ENCODE data around the gene LRRIQ4.

LRRIQ4 gene

DNA sequence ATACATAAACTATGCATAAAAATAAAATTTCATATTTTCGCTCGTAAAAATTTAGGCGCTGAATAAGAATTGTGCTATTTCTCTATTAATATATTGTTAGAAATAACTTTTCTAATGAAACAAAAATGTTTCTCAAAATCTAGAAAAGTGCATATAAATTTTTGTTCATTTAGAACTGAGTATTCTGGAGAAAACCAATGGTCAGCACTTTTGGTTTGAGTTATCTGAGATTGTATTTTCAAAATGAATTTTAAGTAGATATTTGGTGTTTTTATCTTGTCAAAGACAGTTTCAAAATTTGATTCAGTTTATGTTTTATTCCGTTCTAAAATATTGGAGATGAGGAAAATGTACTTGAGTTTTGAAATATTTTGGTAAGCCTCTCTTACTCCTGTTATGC, 25.6 kb upstream of the LRRIQ4 start:
- Mint-ChIP-seq H3K9me3 (no peaks in the 10 kb centered on the region), H3K4me1 (peaks cover 2% of the 10 kb centered on the region), H3K27me3 (no peaks in the 10 kb centered on the region), H3K4me3 (no peak overlapping the region), H3K27ac (no peak overlapping the region), H3K36me3 (peaks cover 24% of the 10 kb centered on the region)
- ATAC-seq (ENCODE audit: low read depth) (no peak), DNase-seq (ENCODE audit: low spot score in 2 of 2) (no peak)

DNA sequence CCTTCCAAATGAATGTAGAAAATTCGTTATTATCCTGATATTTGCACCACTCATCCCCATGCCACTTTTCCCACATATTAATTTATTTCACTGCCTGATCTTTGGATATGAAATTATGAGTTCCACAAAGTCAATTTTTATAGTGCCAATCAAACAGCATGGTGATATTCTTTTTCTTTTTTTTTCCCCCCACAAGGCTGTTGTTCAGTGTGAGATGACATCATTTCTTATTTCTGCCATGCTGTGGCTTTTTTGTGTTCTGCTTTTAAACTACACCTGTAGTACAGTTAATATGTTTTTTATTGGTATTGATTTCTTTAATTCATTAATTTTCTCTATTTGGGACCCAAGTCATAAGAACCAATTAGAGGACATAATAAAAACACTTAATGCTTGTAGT, 24.9 kb upstream of the LRRIQ4 start:
- Mint-ChIP-seq H3K4me3 (no peak overlapping the region), H3K27me3 (no peaks in the 10 kb centered on the region), H3K9me3 (no peaks in the 10 kb centered on the region), H3K36me3 (peaks cover 23% of the 10 kb centered on the region), H3K4me1 (no peaks in the 10 kb centered on the region), H3K27ac (no peak overlapping the region)
- DNase-seq (ENCODE audit: low spot score in 2 of 2) (no peak), ATAC-seq (ENCODE audit: low read depth) (no peak)

GRCh38 chr3:169790219-169790618, 22.5 kb upstream of the LRRIQ4 start:
- H3K36me3 Mint-ChIP-seq: peaks cover 25% of the 10 kb centered on the region

GRCh38 chr3:169790687-169791429, 21.8 kb upstream of the LRRIQ4 start:
- H3K4me3 Mint-ChIP-seq: no peak overlapping the region
- H3K27ac Mint-ChIP-seq: no peak overlapping the region
- no peaks in the 10 kb centered on the region for H3K9me3 Mint-ChIP-seq
- no peak for ATAC-seq (ENCODE audit: low read depth)
- DNase-seq (ENCODE audit: low spot score in 2 of 2): no peak
- H3K36me3 Mint-ChIP-seq: peaks cover 20% of the 10 kb centered on the region
- H3K4me1 Mint-ChIP-seq: no peaks in the 10 kb centered on the region
- H3K27me3 Mint-ChIP-seq: no peaks in the 10 kb centered on the region

More at GRCh38 chr3:169790219-169790618, 22.5 kb upstream of the LRRIQ4 start:
- Mint-ChIP-seq H3K4me3 (no peak overlapping the region), H3K4me1 (no peaks in the 10 kb centered on the region), H3K27me3 (no peaks in the 10 kb centered on the region), H3K9me3 (no peaks in the 10 kb centered on the region), H3K27ac (no peak overlapping the region)
- no peak for ATAC-seq (ENCODE audit: low read depth)
- DNase-seq (ENCODE audit: low spot score in 2 of 2): no peak

DNA sequence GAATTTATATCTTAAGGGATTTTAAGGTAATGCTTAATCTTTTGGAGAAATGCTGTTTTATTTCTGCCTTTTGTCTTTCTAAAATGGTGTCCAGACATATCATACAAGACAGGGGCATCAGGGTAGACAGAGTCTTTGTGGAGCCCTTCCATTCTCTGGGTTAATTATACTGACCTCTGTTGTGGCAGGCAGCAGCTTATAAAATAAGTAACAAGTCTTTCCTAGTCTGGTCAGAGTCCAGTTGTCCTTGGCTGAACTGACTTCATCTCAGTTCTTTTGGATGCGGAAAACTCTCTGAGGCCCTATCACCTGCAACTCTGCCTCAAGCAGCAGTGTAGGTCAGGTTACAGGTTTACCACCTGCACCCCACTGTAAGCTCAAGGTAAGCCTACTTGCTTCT, 20.3 kb upstream of the LRRIQ4 start:
- Mint-ChIP-seq H3K36me3 (peaks cover 11% of the 10 kb centered on the region), H3K9me3 (no peaks in the 10 kb centered on the region), H3K27me3 (no peaks in the 10 kb centered on the region), H3K4me1 (no peaks in the 10 kb centered on the region), H3K27ac (peak overlapping the region; percentile 50), H3K4me3 (no peak overlapping the region)
- no peak for ATAC-seq (ENCODE audit: low read depth)
- DNase-seq (ENCODE audit: low spot score in 2 of 2): no peak

DNA sequence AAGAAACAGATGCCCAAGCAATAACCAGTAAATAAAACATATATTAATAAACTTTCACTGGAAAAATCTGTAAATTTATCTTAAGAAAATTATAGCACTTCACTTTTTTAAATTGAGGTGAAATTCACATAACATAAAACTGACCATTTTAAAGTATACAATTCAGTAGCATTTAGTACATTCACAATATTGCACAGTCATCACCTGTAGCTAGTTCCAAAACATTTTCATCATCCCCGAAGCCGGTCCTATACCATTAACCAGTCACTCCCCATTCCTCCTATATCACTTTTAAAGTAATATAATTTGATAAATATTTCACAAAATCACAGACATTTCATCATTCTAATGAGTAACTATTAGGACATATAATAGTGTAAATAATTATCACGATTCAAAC, 8.0 kb upstream of the LRRIQ4 start:
- Mint-ChIP-seq H3K4me3 (no peak overlapping the region), H3K27me3 (no peaks in the 10 kb centered on the region), H3K4me1 (peaks cover 3% of the 10 kb centered on the region), H3K9me3 (no peaks in the 10 kb centered on the region), H3K27ac (no peak overlapping the region), H3K36me3 (peaks cover 2% of the 10 kb centered on the region)
- DNase-seq (ENCODE audit: low spot score in 2 of 2) (no peak), ATAC-seq (ENCODE audit: low read depth) (no peak)

GRCh38 chr3:169809230-169809795, 3.4 kb upstream of the LRRIQ4 start:
- Mint-ChIP-seq H3K27me3 (no peaks in the 10 kb centered on the region), H3K4me1 (peaks cover 24% of the 10 kb centered on the region), H3K27ac (peak overlapping the region; percentile 53), H3K9me3 (no peaks in the 10 kb centered on the region), H3K36me3 (peaks cover 2% of the 10 kb centered on the region), H3K4me3 (no peak overlapping the region)
- ATAC-seq (ENCODE audit: low read depth): no peak
- DNase-seq (ENCODE audit: low spot score in 2 of 2): no peak

DNA sequence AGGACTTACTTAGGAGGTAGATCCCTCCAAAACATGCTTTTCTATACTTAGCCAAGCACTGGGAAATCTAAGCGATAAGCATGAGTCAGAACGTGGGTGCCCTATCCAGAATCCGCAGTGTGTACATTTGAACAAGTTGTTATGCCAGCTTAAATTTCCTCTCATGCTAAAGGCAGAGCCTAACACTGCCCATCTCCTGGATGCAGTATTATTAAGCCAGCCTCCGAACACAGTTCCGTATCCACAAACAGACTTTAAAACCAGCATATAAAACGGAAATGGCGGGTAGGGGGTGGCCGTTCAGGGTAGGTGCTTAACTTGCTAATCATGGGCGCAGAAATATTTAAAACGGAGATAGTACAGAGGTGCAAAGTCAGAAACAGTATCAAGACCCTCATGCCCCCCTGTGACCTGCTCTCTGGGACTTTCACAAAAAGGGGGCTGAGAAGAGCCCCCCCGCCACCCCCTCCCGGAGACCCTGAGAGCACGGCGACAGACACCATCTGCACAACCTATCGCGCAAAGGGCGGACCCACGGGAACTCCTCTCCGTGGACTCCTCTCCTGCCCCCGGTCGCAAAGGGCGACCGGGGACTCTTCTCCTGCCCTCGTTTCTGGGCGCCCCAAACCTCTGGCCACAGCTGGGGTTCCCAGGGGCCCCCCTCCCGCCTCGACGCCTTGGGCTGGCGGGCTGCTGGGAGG, 889 bp upstream of the LRRIQ4 start:
- Mint-ChIP-seq H3K9me3 (peaks cover 5% of the 10 kb centered on the region), H3K4me3 (peak overlapping the region; percentile 87), H3K36me3 (peaks cover 8% of the 10 kb centered on the region), H3K4me1 (peaks cover 25% of the 10 kb centered on the region), H3K27me3 (no peaks in the 10 kb centered on the region), H3K27ac (peak overlapping the region; percentile 83)
- DNase-seq (ENCODE audit: low spot score in 2 of 2): no peak
- peak; percentile 2 for ATAC-seq (ENCODE audit: low read depth)

DNA sequence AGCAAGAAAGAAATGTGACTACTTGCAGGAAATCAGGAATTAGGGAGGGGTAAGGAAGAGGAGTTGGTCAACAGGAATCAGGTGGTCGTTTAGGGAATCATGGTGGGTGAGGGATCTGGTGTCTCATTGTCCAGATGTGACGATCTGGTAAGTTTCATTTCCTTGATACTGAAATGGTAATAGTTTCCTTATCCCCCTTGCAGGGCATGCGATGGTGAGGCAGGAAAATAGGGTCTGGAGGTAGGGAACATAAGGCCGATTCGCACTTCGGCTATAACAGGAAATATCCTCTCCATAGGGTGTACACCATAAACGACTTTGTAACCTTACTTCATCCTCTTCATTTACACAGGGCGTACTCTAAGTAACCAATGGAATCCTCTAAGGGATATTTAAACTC, 608 bp downstream of the LRRIQ4 start:
- peaks cover 6% of the 10 kb centered on the region for H3K36me3 Mint-ChIP-seq
- DNase-seq (ENCODE audit: low spot score in 2 of 2) (no peak), ATAC-seq (ENCODE audit: low read depth) (no peak)
- H3K9me3 Mint-ChIP-seq: peaks cover 5% of the 10 kb centered on the region
- no peaks in the 10 kb centered on the region for H3K27me3 Mint-ChIP-seq
- H3K27ac Mint-ChIP-seq: peak overlapping the region; percentile 83
- peak overlapping the region; percentile 87 for H3K4me3 Mint-ChIP-seq
- peaks cover 25% of the 10 kb centered on the region for H3K4me1 Mint-ChIP-seq

DNA sequence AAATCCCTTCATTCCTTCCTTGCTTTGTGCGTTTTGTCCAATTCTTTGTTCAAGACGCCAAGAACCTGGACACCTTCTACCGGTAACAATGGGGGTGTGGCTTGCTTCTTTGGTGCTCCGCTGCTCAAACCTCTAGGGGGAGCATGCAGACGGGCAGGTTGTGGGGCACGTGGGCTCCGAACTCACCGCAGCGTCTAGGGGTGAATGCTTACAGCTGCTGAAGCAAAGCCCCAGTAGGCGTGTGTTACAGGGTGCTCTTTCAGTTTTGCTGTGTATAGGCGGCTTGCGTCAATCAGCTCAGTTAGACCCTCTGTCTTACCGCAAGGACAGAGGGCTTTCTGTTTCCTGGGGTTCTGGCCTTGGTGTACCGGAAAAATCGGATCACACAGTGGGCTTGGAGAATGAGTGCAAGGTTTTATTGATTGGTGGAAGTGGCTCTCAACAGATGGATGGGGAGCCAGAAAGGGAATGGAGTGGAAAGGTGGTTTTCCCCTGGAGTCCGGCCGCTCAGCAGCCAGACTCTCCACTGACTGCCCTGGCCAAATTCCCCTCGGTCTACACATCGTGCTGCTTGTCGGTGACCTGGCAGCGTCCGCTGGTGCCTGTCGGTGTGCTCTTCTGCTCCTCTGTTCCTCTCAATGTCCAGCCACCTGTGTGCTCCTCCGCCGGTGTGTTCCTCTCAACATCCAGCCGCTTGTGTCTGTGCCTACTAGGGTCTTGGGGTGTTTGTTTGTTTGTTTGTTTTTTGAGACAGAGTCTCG, 1.3 kb downstream of the LRRIQ4 start:
- Mint-ChIP-seq H3K9me3 (peaks cover 5% of the 10 kb centered on the region), H3K4me1 (peaks cover 25% of the 10 kb centered on the region), H3K27ac (peak overlapping the region; percentile 83), H3K4me3 (peak overlapping the region; percentile 87), H3K27me3 (no peaks in the 10 kb centered on the region), H3K36me3 (peaks cover 5% of the 10 kb centered on the region)
- peak; percentile 64 to 86 for DNase-seq (ENCODE audit: low spot score in 2 of 2)
- ATAC-seq (ENCODE audit: low read depth): peak; percentile 88

DNA sequence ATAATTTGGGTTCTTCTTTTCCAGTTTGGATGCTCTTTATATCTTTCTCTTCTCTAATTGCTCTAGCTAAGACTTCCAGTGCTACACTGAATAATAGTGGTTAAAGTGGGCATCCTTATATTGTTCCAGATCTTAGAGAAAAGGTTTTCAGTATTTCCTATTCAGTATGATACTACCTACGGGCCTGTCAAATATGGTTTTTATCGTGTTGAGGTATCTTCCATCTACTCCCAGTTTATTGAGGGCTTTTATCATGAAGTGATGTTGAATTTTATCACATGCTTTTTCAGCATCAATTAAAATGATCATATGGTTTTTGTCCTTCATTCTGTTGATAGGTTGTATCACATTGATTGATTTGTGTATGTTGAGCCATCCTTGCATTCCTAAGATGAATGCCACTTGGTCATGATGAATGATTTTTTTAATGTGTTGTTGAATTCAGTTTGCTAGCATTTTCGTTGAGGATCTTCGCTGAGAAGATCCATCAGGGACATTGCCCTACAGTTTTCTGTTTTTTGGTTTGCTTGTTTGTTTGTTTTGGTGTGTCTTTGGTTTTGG, 3.0 kb downstream of the LRRIQ4 start:
- no peaks in the 10 kb centered on the region for H3K27me3 Mint-ChIP-seq

DNA sequence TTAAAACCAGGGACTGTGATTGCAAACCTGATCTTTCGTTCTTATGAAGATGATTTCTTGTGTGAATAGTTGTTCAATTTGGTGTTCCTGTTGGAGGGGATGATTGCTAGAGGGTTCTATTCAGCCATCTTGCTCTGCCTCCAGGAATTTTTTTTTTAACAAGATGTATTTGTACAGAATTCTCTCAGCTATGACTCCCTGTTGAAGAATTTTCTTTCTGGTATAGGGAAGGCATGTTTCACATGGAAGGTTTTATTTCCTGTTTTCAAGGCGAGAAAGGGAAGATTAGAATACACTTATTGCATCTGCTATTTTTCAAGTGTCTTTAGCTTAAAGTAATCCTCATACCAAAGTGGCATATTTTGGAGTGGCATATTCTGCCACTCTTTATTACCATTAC, 5.6 kb downstream of the LRRIQ4 start:
- Mint-ChIP-seq H3K27ac (peak overlapping the region; percentile 20), H3K27me3 (no peaks in the 10 kb centered on the region), H3K36me3 (peaks cover 5% of the 10 kb centered on the region), H3K4me3 (no peak overlapping the region), H3K4me1 (peaks cover 11% of the 10 kb centered on the region), H3K9me3 (peaks cover 5% of the 10 kb centered on the region)
- DNase-seq (ENCODE audit: low spot score in 2 of 2) (no peak), ATAC-seq (ENCODE audit: low read depth) (no peak)

More for the DNA sequence above, 3.0 kb downstream of the LRRIQ4 start:
- DNase-seq (ENCODE audit: low spot score in 2 of 2) (no peak), ATAC-seq (ENCODE audit: low read depth) (no peak)
- peaks cover 5% of the 10 kb centered on the region for H3K36me3 Mint-ChIP-seq
- no peak overlapping the region for H3K27ac Mint-ChIP-seq
- H3K9me3 Mint-ChIP-seq: peaks cover 5% of the 10 kb centered on the region
- peaks cover 23% of the 10 kb centered on the region for H3K4me1 Mint-ChIP-seq
- H3K4me3 Mint-ChIP-seq: no peak overlapping the region

GRCh38 chr3:169822091-169822490, 9.4 kb downstream of the LRRIQ4 start:
- DNase-seq (ENCODE audit: low spot score in 2 of 2) (no peak), ATAC-seq (ENCODE audit: low read depth) (no peak)
- Mint-ChIP-seq H3K36me3 (no peaks in the 10 kb centered on the region), H3K9me3 (no peaks in the 10 kb centered on the region), H3K27me3 (no peaks in the 10 kb centered on the region), H3K4me3 (no peak overlapping the region), H3K4me1 (no peaks in the 10 kb centered on the region), H3K27ac (no peak overlapping the region)

GRCh38 chr3:169822540-169822939, 9.9 kb downstream of the LRRIQ4 start:
- H3K36me3 Mint-ChIP-seq: no peaks in the 10 kb centered on the region
- ATAC-seq (ENCODE audit: low read depth): no peak
- H3K4me3 Mint-ChIP-seq: no peak overlapping the region
- H3K9me3 Mint-ChIP-seq: no peaks in the 10 kb centered on the region
- DNase-seq (ENCODE audit: low spot score in 2 of 2): no peak
- H3K27me3 Mint-ChIP-seq: no peaks in the 10 kb centered on the region
- H3K27ac Mint-ChIP-seq: no peak overlapping the region
- H3K4me1 Mint-ChIP-seq: no peaks in the 10 kb centered on the region

Measured in memory B cell (primary cell).